ENCODE results near the gene FANCI.

Gene FANCI

GRCh38 chr15:89328398-89329254 lies 84.8 kb downstream of the FANCI start:
- DNase-seq (ENCODE audit: insufficient read length) (no peak), FAIRE-seq (no peak)
- TF ChIP-seq TAF1 (IDR thresholded peaks at IDR 0.05; ENCODE audit: borderline replicate concordance, low read depth, low read length) (no peak), POLR2AphosphoS5 (IDR thresholded peaks at IDR 0.05; ENCODE audit: low read depth, low read length) (no peak)

GRCh38 chr15:89329329-89330084 lies 85.7 kb downstream of the FANCI start:
- TF ChIP-seq TAF1 (IDR thresholded peaks at IDR 0.05; ENCODE audit: borderline replicate concordance, low read depth, low read length) = no peak
- no peak for TF ChIP-seq POLR2A (IDR thresholded peaks at IDR 0.05; ENCODE audit: low read depth, low read length)
- TF ChIP-seq POLR2AphosphoS5 (IDR thresholded peaks at IDR 0.05; ENCODE audit: low read depth, low read length) = no peak
- DNase-seq (ENCODE audit: insufficient read length) (no peak), FAIRE-seq (no peak)

GRCh38 chr15:89330119-89330518 lies 86.3 kb downstream of the FANCI start:
- TF ChIP-seq POLR2AphosphoS5 (IDR thresholded peaks at IDR 0.05; ENCODE audit: low read depth, low read length) = no peak
- TF ChIP-seq TAF1 (IDR thresholded peaks at IDR 0.05; ENCODE audit: borderline replicate concordance, low read depth, low read length) = no peak
- no peak for TF ChIP-seq POLR2A (IDR thresholded peaks at IDR 0.05; ENCODE audit: low read depth, low read length)
- DNase-seq (ENCODE audit: insufficient read length) (no peak), FAIRE-seq (no peak)

- FAIRE-seq (no peak), DNase-seq (ENCODE audit: insufficient read length) (no peak)
- TF ChIP-seq POLR2AphosphoS5 (IDR thresholded peaks at IDR 0.05; ENCODE audit: low read depth, low read length) (no peak), POLR2A (IDR thresholded peaks at IDR 0.05; ENCODE audit: low read depth, low read length) (no peak), TAF1 (IDR thresholded peaks at IDR 0.05; ENCODE audit: borderline replicate concordance, low read depth, low read length) (no peak)
Measured at GRCh38 chr15:89330881-89331595, 87.3 kb downstream of the FANCI start.

GRCh38 chr15:89332446-89332845 lies 88.7 kb downstream of the FANCI start:
- TF ChIP-seq POLR2AphosphoS5 (IDR thresholded peaks at IDR 0.05; ENCODE audit: low read depth, low read length) (no peak), TAF1 (IDR thresholded peaks at IDR 0.05; ENCODE audit: borderline replicate concordance, low read depth, low read length) (no peak), POLR2A (IDR thresholded peaks at IDR 0.05; ENCODE audit: low read depth, low read length) (no peak)
- DNase-seq (ENCODE audit: insufficient read length) (no peak), FAIRE-seq (no peak)

- TF ChIP-seq TAF1 (IDR thresholded peaks at IDR 0.05; ENCODE audit: borderline replicate concordance, low read depth, low read length) (no peak), POLR2AphosphoS5 (IDR thresholded peaks at IDR 0.05; ENCODE audit: low read depth, low read length) (no peak), POLR2A (IDR thresholded peaks at IDR 0.05; ENCODE audit: low read depth, low read length) (no peak)
- DNase-seq (ENCODE audit: insufficient read length) = no peak
- no peak for FAIRE-seq
Measured at GRCh38 chr15:89333011-89333860, 89.5 kb downstream of the FANCI start.

- peak; percentile 70 for DNase-seq (ENCODE audit: insufficient read length)
- TF ChIP-seq POLR2A (IDR thresholded peaks at IDR 0.05; ENCODE audit: low read depth, low read length) (no peak), POLR2AphosphoS5 (IDR thresholded peaks at IDR 0.05; ENCODE audit: low read depth, low read length) (no peak), TAF1 (IDR thresholded peaks at IDR 0.05; ENCODE audit: borderline replicate concordance, low read depth, low read length) (no peak)
Measured at GRCh38 chr15:89333959-89334509, 90.3 kb downstream of the FANCI start.

GRCh38 chr15:89334510-89335297 lies 90.9 kb downstream of the FANCI start, which contains the start of gene POLG:
Gene POLG, minus strand, starts transcription at chr15:89334824. Its CDS starts 1,070 bp downstream, at chr15:89333754.
- peak; percentile 95 for FAIRE-seq
- DNase-seq (ENCODE audit: insufficient read length) = peak; percentile 97
- TF ChIP-seq POLR2A (IDR thresholded peaks at IDR 0.05; ENCODE audit: low read depth, low read length) (peak; percentile 97), POLR2AphosphoS5 (IDR thresholded peaks at IDR 0.05; ENCODE audit: low read depth, low read length) (peak; percentile 96), TAF1 (IDR thresholded peaks at IDR 0.05; ENCODE audit: borderline replicate concordance, low read depth, low read length) (peak; percentile 90)

More at GRCh38 chr15:89333959-89334509, 90.3 kb downstream of the FANCI start:
- no peak for FAIRE-seq

- peak; percentile 41 for DNase-seq (ENCODE audit: insufficient read length)
- no peak for TF ChIP-seq POLR2AphosphoS5 (IDR thresholded peaks at IDR 0.05; ENCODE audit: low read depth, low read length)
- TF ChIP-seq POLR2A (IDR thresholded peaks at IDR 0.05; ENCODE audit: low read depth, low read length) = no peak
- TF ChIP-seq TAF1 (IDR thresholded peaks at IDR 0.05; ENCODE audit: borderline replicate concordance, low read depth, low read length) = no peak
Measured at GRCh38 chr15:89335298-89336041, 91.7 kb downstream of the FANCI start.

More at GRCh38 chr15:89335298-89336041, 91.7 kb downstream of the FANCI start:
- no peak for FAIRE-seq
